Measurements from ENCODE around the gene PPT1.
A peak's percentile ranks its signal among the peaks of the same experiment; 100 is the strongest.
"Not testable (repeated sequence)": the region's sequence is repeated elsewhere in the genome, so short reads cannot be mapped to it uniquely, and the experiment has no call there.

Gene PPT1

GRCh38 chr1:40092706-40093639 is 4.1 kb downstream of the PPT1 start:
- DNase-seq (ENCODE audit: low read depth), result no peak

GRCh38 chr1:40092241-40092640 is 4.8 kb downstream of the PPT1 start:
- no peak for DNase-seq (ENCODE audit: low read depth)

- no peak for DNase-seq (ENCODE audit: low read depth)
Measured at GRCh38 chr1:40090652-40091355, 6.2 kb downstream of the PPT1 start.

- not testable (repeated sequence) for DNase-seq (ENCODE audit: low read depth)
Measured at GRCh38 chr1:40084750-40085149, 12.3 kb downstream of the PPT1 start.

- DNase-seq (ENCODE audit: low read depth), result no peak
Measured at GRCh38 chr1:40081871-40082270, 15.2 kb downstream of the PPT1 start.

- DNase-seq (ENCODE audit: low read depth), result no peak
Measured at GRCh38 chr1:40079774-40080400, 17.2 kb downstream of the PPT1 start.

- DNase-seq (ENCODE audit: low read depth), result peak; percentile 21
Measured at GRCh38 chr1:40078512-40079333, 18.3 kb downstream of the PPT1 start.

GRCh38 chr1:40076895-40077312 is 20.1 kb downstream of the PPT1 start:
- DNase-seq (ENCODE audit: low read depth), result no peak

- no peak for DNase-seq (ENCODE audit: low read depth)
Measured at GRCh38 chr1:40075266-40075665, 21.8 kb downstream of the PPT1 start.

- no peak for DNase-seq (ENCODE audit: low read depth)
Measured at GRCh38 chr1:40073062-40073461, 24.0 kb downstream of the PPT1 start.

GRCh38 chr1:40072142-40072541 is 24.9 kb downstream of the PPT1 start:
- DNase-seq (ENCODE audit: low read depth), result no peak

GRCh38 chr1:40067851-40068250 is 29.2 kb downstream of the PPT1 start:
- DNase-seq (ENCODE audit: low read depth), result no peak

- no peak for DNase-seq (ENCODE audit: low read depth)
Measured at GRCh38 chr1:40067023-40067422, 30.0 kb downstream of the PPT1 start.

GRCh38 chr1:40064797-40065499 is 32.1 kb downstream of the PPT1 start:
- no peak for DNase-seq (ENCODE audit: low read depth)

GRCh38 chr1:40059960-40060750 is 36.9 kb downstream of the PPT1 start:
- no peak for DNase-seq (ENCODE audit: low read depth)

GRCh38 chr1:40059338-40059959 is 37.6 kb downstream of the PPT1 start:
- DNase-seq (ENCODE audit: low read depth), result peak; percentile 5

GRCh38 chr1:40058453-40059337 is 38.4 kb downstream of the PPT1 start:
- no peak for DNase-seq (ENCODE audit: low read depth)

GRCh38 chr1:40058097-40058452 is 39.0 kb downstream of the PPT1 start:
- DNase-seq (ENCODE audit: low read depth), result no peak

Measured in T follicular helper cell (primary cell).